Neural cell (in vitro differentiated cells): ENCODE data around the gene FIGNL2.

Source experiments
- CTCF ChIP-seq: fragments of 450-650 bp; IDR thresholded peaks from 2 replicates; pipeline ENCODE4 v1.5.1; 2014; ENCODE audit warnings: antibody characterized with exemption, mild to moderate bottlenecking, moderate library complexity; ENCODE audit not compliant: poor library complexity, severe bottlenecking
- POLR2AphosphoS5 ChIP-seq: IDR thresholded peaks from 2 replicates; pipeline ENCODE4 v1.6.1; 2012
- REST ChIP-seq: IDR thresholded peaks from 2 replicates; pipeline ENCODE4 v1.6.1; 2012; ENCODE audit warnings: borderline replicate concordance

GRCh38 chr12:51851413-51852124 is 3.1 kb upstream of the FIGNL2 start:
- TF ChIP-seq CTCF (no peak), POLR2AphosphoS5 (no peak), REST (no peak)
